Posterior vena cava (tissue), 2 donors: Measurements from ENCODE around the gene TENT4B. TPM values are rescaled to one million over a fixed set of nuclear protein-coding genes. Genes with fewer than 3 reads are reported as not detected.
"Not testable (repeated sequence)": the region's sequence is repeated elsewhere in the genome, so short reads cannot be mapped to it uniquely, and the experiment has no call there.

Experiments
- DNase-seq: peaks from one replicate; pipeline ENCODE4 v3.0.0-alpha.2; 2020; ENCODE audit warnings: low spot score
- intact Hi-C, 2 donors: fragments of 100-400 bp; cut with DNase I; formaldehyde crosslinking; loops; one replicate each; pipeline versions ENCODE4 v1.14.1 to v1.14.2; 2022 to 2023
- total RNA-seq, 2 donors: library from RNA; stranded (reverse); fragmentation: NEBNext Ultra II Directional; extraction: Animal tissue kit (Norgen Biotek cat#: 25700); gene quantifications; one replicate each; pipeline ENCODE4 v1.2.1, GENCODE V29; 2021
- donor health status: DM: yes; HTN: yes; CAD: no.
- donor health status: DM: yes; HTN: yes; CAD: no.

TENT4B gene
- total RNA-seq, 2 donors from 2014 or later, result 13.4 to 15.0 TPM

- peak; percentile 87 for DNase-seq
- intact Hi-C loops, result loop anchor here in 1 of 2 donors (5.0 kb wide), 1 partner anchor 60 kb away; no protein-coding TSS in a partner anchor
Measured at GRCh38 chr16:50152351-50152806, 727 bp upstream of the TENT4B start.

- DNase-seq, result peak; percentile 86
- intact Hi-C loops, result loop anchor here in 1 of 2 donors (5.0 kb wide), 1 partner anchor 58 kb away; no protein-coding TSS in a partner anchor
Measured at GRCh38 chr16:50153596-50154419, 702 bp downstream of the TENT4B start.

DNA sequence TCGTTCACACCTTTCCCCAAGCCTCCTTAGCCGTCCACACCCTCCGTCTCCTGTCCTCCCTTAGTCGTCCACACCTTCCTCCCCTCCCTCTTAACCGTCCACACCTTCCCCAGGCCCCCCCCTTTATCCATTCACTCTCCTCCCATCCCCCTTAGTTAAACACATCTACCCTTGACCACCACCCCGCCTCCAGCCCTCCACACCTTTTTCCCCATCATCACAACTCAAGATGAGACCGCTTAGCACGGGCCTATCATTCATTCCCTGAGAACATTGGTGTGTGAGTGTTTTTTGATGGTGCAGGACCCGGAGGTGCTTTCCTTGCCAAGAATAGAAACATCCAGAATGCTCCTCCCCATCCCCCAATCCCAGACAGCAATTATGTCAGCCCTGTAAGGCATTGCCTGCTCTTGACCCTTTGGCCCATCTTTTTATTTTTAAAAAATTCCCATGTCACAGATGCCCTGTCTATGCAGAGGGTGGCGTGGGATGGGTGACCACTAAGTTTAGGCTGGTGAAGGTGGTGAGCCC, 1.4 kb downstream of the TENT4B start:
- no peak for DNase-seq
- intact Hi-C loops, result loop anchor here in 1 of 2 donors (5.0 kb wide), 1 partner anchor 58 kb away; no protein-coding TSS in a partner anchor

DNA sequence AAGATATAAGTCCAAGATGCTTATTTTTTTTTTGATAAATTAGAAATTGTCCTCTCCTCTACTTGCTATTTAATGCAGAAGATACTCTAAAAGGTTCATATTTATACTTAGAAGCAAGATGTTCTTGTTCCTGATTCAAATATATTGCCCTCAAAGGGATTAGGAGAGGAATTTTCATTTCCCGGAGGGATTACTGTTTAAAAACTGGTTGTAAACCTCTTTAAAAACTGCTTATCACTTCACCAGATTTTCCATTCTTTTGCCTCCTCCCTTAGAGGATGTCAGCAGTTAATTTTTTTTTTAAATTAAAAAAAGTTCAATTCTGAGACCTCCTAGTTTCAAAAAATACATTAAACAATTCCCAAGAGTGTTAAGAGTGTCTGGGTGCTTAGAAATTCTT, 2.8 kb downstream of the TENT4B start:
- intact Hi-C loops, result loop anchor here in 1 of 2 donors (5.0 kb wide), 1 partner anchor 46 kb away; no protein-coding TSS in a partner anchor
- no peak for DNase-seq

- DNase-seq, result no peak
- intact Hi-C loops, result loop anchor here in 1 of 2 donors (5.0 kb wide), 1 partner anchor 46 kb away; no protein-coding TSS in a partner anchor
Measured at GRCh38 chr16:50156590-50156989, 3.5 kb downstream of the TENT4B start.

- intact Hi-C loops, result no loop called here
- DNase-seq, result no peak
Measured at GRCh38 chr16:50160495-50161164, 7.5 kb downstream of the TENT4B start.

DNA sequence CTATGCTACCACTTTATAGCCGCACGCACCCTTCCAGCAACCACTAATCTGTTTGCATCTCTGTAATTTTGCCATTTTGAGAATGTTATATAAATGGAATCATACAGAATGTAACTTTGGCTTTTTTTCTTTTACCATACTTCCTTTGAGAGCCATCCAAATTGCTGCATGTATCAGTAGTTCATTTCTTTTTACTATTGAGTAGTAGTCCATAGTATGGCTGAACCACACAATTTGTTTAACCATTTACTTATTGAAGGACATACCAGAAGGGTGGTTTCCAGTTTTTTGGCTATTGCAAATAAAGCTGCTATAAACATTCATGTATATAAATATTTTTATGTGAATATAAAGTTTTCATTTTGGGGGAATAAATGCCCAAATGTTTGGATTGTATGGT, 8.8 kb downstream of the TENT4B start:
- intact Hi-C loops, result no loop called here
- DNase-seq, result no peak

- no peak for DNase-seq
- intact Hi-C loops, result no loop called here
Measured at GRCh38 chr16:50165473-50165872, 12.4 kb downstream of the TENT4B start.

DNA sequence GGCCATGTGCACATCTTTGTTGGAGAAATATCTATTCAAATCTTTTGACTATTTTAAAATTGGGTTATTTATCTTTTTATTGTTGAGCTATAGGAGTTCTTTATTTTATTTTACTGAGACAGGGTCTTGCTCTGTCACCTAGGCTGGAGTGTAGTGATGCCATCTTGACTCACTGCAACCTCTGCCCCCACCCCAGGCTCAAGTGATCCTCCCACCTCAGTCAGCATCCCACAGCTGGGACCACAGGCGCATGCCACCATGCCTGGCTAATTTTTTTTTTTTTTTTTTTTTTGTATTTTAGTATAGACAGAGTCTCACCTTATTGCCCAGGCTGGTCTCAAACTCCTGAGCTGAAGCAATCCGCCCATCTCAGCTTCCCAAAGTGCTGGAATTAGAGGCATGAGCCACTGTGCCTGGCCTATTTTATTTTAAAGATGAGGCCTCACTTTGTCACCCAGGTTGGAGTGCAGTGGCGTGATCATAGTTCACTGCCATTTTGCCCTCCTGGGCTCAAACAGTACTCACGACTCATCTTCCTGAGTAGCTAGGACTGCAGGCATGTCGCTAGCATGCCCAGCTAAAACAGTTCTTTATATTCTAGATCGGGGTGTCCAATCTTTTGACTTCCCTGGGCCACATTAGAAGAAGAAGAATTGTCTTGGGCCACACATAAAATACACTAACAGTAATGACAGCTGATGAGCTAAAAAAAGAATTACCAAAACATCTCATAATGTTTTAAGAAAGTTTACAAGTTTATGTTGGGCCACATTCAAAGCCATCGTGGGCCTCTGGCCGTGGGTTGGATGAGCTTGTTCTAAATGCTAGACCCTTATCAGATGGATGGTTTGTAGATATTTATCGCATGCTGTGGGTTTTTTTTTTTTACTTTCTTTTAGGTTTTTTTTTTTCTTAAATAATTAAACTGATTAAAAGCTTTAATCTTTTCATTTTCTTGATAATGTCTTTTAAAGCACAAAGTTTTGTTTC, 13.7 kb downstream of the TENT4B start:
- intact Hi-C loops, result no loop called here
- no peak for DNase-seq

DNA sequence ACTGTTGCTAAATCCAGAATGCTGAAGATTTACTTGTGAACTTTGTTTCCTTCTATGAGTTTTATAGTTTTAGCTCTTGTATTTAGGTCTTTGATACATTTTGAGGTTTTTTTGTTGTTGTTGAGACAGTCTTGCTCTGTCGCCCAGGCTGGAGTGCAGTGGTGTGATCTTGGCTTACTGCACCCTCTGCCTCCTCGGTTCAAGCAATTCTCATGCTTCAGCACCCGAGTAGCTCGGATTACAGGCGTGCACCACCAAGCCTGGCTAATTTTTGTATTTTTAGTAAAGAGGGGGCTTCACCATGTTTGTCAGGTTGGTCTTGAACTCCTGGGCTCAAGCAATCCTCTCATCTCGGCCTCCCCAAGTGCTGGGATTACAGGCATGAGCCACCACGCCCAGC, 14.4 kb downstream of the TENT4B start:
- intact Hi-C loops, result no loop called here

GRCh38 chr16:50169555-50170096, 16.5 kb downstream of the TENT4B start:
- no peak for DNase-seq
- intact Hi-C loops, result no loop called here

More for the DNA sequence above, 14.4 kb downstream of the TENT4B start:
- DNase-seq, result no peak

DNA sequence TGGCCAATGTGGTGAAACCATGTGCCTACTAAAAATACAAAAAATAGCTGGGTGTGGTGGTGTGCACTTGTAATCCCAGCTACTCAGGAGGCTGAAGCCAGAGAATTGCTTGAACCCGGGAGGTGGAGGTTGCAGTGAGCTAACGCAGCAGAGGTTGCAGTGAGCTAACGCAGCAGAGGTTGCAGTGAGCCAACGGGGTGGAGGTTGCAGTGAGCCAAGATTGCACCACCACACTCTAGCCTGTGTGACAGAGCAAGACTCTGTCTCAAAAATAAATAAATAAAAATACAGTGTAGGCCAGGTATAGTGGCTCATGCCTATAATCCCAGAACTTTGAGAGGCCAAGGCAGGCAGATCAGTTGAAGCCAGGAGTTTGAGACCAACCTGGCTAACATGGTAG, 18.7 kb downstream of the TENT4B start:
- DNase-seq, intact Hi-C loops: not testable (repeated sequence)

GRCh38 chr16:50172195-50172922, 19.3 kb downstream of the TENT4B start:
- intact Hi-C loops, result no loop called here

GRCh38 chr16:50173316-50173715, 20.2 kb downstream of the TENT4B start:
- DNase-seq, result no peak
- intact Hi-C loops, result no loop called here

More at GRCh38 chr16:50172195-50172922, 19.3 kb downstream of the TENT4B start:
- DNase-seq, result no peak

DNA sequence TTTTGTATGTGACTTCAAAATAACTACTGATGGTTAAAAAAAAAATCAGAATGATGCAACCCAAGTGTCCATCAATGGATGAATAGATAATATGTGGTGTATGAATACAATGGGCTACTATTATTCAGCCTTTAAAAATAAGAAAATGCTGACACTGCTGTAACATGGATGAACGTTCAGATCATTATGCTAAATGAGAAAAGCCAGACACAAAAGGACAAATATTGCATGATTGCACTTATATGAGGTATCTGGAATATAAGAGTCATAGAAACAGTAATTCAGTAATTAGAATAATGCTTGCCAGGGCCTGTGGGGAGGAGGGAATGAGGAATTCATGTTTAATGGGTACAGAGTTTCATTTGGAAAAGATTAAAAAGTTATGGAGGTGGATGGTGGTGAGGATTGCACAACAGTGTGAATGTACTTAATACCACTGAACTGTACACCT, 25.4 kb downstream of the TENT4B start:
- no peak for DNase-seq
- intact Hi-C loops, result no loop called here

GRCh38 chr16:50182441-50182840, 29.3 kb downstream of the TENT4B start:
- DNase-seq, result no peak
- intact Hi-C loops, result no loop called here

- DNase-seq, result no peak
- intact Hi-C loops, result no loop called here
Measured at GRCh38 chr16:50183316-50183715, 30.2 kb downstream of the TENT4B start.

- intact Hi-C loops, result no loop called here
- DNase-seq, result no peak
Measured at GRCh38 chr16:50185005-50185505, 31.9 kb downstream of the TENT4B start.
